Esophagus squamous epithelium (tissue), 5 donors: ENCODE data around the gene SLC34A1. TPM values are rescaled to one million over a fixed set of nuclear protein-coding genes. Genes with fewer than 3 reads are reported as not detected.

ENCODE experiments used
- DNase-seq: peaks from one replicate; lab custom pipeline; 2025; lab: John Stamatoyannopoulos, UW
- H3K27ac ChIP-seq, 4 donors: fragments of 200-600 bp; sonication (generic); one replicate each; pipeline ENCODE4 v1.5.1; 2016 to 2019; ENCODE audit warnings: mild to moderate bottlenecking in 1 of 4
- H3K27me3 ChIP-seq, 4 donors: fragments of 200-600 bp; sonication (generic); 1 replicate in 3 of 4; 2 replicates in 1 of 4; pipeline versions ENCODE4 v1.5.1 to v1.6.0; 2017 to 2021; ENCODE audit warnings: antibody characterized with exemption in 1 of 4
- H3K36me3 ChIP-seq, 3 donors: fragments of 200-600 bp; sonication (generic); one replicate each; pipeline ENCODE4 v1.5.1; 2016 to 2019
- H3K4me1 ChIP-seq, 3 donors: fragments of 200-600 bp; sonication (generic); one replicate each; pipeline ENCODE4 v1.5.1; 2017 to 2019
- H3K4me3 ChIP-seq, 4 donors: fragments of 200-600 bp; sonication (generic); 1 replicate in 3 of 4; 2 replicates in 1 of 4; pipeline ENCODE4 v1.5.1; 2016 to 2019; ENCODE audit warnings: mild to moderate bottlenecking in 2 of 4, moderate library complexity in 1 of 4
- H3K9me3 ChIP-seq, 3 donors: fragments of 200-600 bp; sonication (generic); one replicate each; pipeline ENCODE4 v1.5.1; 2016 to 2019
- POLR2A ChIP-seq, 4 donors: fragments of 450-650 bp; IDR thresholded peaks; one replicate each; pipeline ENCODE4 v1.6.1; 2017; ENCODE audit warnings: antibody characterized with exemption in 4 of 4, mild to moderate bottlenecking in 4 of 4, moderate library complexity in 3 of 4
- WGBS, 2 donors: methylation state at CpG; one replicate each; pipeline ENCODE4 v1.1.5; 2018; 5-methylcytosine and 5-hydroxymethylcytosine counted together
- intact Hi-C: fragments of 100-400 bp; cut with DNase I; formaldehyde crosslinking; loops from one replicate; pipeline ENCODE4 v1.15.0; 2022
- total RNA-seq, 4 donors: library from RNA; depleted of rRNA; stranded (reverse); fragments of >200 nt; gene quantifications; one replicate each; pipeline ENCODE4 v1.1.0, GENCODE V29; 2016
- TF ChIP-seq, protein P1 (sequence below), 6 experiments: fragments of 450-650 bp in 4 of 6; fragments of 200-600 bp in 2 of 6; sonication (generic) in 2 of 6; IDR thresholded peaks; one replicate each; pipeline ENCODE4 v1.5.1; 2016 to 2019; ENCODE audit warnings: antibody characterized with exemption in 6 of 6, mild to moderate bottlenecking in 4 of 6, moderate library complexity in 4 of 6
- donor health status: DM: yes; HTN: yes; CAD: no.

Gene SLC34A1
- total RNA-seq, 4 donors from 2014 or later, result 0.15 to 0.47 (median 0.25) TPM

DNA sequence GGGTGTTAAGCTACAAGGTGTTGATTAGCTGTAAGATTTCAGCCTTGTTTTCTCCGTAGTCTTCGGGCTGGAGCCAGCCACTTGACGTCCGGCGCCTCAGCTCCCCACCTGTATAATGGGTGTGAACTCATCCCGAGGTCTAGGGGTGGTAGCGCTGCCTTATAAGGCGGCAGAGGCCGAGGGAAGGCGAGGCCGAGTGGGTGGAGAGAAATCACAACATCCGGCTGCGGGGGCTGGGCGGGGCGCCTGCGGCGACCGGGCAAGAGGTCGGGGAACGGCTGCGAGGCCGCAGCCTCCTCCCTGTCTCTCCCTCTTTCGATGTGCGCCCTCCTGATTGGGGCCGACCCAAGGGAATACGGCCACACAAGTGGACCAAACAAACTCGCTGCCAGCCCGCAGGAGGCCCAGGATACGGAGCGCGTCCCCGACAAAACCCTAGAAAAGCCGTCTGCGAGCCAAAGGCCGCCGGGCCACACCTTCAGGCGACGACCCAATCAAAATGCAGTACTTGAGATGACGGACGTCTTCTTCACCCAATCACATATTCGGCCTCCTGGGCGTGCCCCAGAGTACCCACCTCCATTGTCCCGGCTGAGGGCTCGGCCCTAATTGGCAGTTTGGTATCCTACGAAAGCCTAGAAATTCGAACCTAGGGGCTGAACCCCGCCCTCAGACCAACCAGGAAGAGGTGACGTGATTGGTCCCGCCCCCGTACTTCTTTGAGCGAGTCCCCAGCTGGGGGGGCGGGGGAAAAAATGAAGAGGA is 41.7 kb downstream of the SLC34A1 start:
- H3K4me1 ChIP-seq, result peaks cover 42 to 50% (median 45%) of the 10 kb centered on the region in 3 donors
- DNase-seq, result peak; percentile 100
- WGBS, 2 donors, result 0 to 1% methylated on average over 5 to 25 of the region's 52 CpGs
- H3K27me3 ChIP-seq, result no peaks in the 10 kb centered on the region
- TF ChIP-seq POLR2A (IDR thresholded peaks at IDR 0.05), result peak in 3 of 4 donors; percentile 78 to 93 (median 86)
- TF ChIP-seq, protein P1, sequence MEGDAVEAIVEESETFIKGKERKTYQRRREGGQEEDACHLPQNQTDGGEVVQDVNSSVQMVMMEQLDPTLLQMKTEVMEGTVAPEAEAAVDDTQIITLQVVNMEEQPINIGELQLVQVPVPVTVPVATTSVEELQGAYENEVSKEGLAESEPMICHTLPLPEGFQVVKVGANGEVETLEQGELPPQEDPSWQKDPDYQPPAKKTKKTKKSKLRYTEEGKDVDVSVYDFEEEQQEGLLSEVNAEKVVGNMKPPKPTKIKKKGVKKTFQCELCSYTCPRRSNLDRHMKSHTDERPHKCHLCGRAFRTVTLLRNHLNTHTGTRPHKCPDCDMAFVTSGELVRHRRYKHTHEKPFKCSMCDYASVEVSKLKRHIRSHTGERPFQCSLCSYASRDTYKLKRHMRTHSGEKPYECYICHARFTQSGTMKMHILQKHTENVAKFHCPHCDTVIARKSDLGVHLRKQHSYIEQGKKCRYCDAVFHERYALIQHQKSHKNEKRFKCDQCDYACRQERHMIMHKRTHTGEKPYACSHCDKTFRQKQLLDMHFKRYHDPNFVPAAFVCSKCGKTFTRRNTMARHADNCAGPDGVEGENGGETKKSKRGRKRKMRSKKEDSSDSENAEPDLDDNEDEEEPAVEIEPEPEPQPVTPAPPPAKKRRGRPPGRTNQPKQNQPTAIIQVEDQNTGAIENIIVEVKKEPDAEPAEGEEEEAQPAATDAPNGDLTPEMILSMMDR (IDR thresholded peaks at IDR 0.05), result no peak
- H3K9me3 ChIP-seq, result no peaks in the 10 kb centered on the region
- H3K36me3 ChIP-seq, result peaks cover 0 to 4% (median 0%) of the 10 kb centered on the region in 3 donors
- peak overlapping the region; percentile 43 to 81 (median 58) for H3K4me3 ChIP-seq
- intact Hi-C loops, result no loop called here
- H3K27ac ChIP-seq, result peak overlapping the region; percentile 93 to 99 (median 96)

DNA sequence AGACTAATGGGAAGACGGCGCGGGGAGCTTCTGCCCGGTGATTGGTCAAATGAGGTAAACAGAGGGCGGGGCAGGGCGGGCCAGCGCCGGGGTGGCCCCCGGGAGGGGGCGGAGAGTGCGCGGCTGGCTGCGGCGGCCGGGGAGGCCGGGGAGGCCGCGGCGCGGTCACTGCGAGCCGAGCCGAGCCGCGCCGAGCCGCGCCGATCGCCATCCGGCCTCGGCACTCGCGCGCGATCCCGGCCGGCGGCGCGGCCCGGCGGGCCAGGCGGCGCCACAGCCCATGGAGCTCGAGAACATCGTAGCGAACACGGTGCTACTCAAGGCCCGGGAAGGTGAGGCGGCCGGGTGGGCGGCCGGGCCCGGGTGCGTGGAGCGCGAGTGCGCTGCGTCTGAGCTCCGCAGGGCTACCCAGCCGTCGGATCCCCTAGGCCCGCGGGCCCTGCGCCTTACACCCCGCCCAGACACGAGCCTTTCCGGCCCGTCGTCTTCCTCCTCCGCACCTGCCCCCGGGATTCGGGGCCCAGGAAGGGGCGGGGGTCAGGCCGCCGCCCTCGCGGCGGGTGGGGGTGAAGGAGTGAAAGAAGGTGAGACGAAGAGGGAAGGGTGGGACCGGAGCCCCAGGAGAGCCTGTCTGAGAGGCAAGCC is 42.5 kb downstream of the SLC34A1 start, which contains the start of gene GRK6:
GRK6 (plus strand) TSS at position 111 of the 645 bp plus-strand sequence; CDS start at position 281, 170 bp downstream.
- peak within 1 kb of the TSS; percentile 62 to 91 (median 77) for H3K4me3 ChIP-seq
- no peak for DNase-seq
- H3K4me1 ChIP-seq, result peaks cover 49 to 57% (median 52%) of the 10 kb centered on the region in 3 donors
- H3K9me3 ChIP-seq, result no peaks in the 10 kb centered on the region
- peaks cover 0 to 11% (median under 1%) of the 10 kb centered on the region in 3 donors for H3K36me3 ChIP-seq
- peak within 1 kb of the TSS; percentile 96 to 99 (median 98) for H3K27ac ChIP-seq
- TF ChIP-seq, protein P1 (IDR thresholded peaks at IDR 0.05), result no peak
- peak in 2 of 4 donors; percentile 36 to 52 for TF ChIP-seq POLR2A (IDR thresholded peaks at IDR 0.05)
- H3K27me3 ChIP-seq, result no peaks in the 10 kb centered on the region
- 0% methylated on average over 1 of the region's 82 CpGs for WGBS, 2 donors
- intact Hi-C loops, result no loop called here

DNA sequence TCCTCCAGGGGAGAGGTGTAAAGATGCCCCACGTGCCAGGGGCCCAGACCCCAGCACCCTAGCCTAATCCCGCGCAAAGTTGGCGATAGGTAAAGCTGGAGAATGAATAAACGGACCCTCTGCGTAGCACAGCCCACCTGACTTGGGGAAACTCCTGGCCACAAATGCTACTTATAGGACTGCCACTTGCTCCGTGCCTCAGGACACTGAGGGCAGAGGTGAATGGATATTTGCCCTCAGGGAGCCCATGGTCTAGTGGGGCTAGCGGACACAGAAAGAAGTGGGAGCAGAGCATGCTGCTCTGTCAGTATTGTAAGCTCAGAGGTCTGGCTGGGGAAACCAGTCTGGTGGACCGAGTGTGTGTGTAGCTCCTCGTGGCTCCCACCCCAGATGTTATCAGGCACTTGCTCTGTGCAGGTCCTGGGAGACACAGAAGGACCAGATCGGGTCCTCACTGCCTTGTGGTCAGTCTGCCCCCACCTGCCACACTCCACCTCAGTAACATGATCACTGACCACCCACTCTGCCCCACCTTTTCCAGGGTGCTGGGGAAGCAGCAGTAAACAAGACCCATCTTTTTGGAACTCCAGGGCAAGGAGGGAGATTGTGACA is 43.1 kb downstream of the SLC34A1 start:
- H3K4me3 ChIP-seq, result peak overlapping the region; percentile 62 to 91 (median 77)
- peaks cover 6 to 17% (median 7%) of the 10 kb centered on the region in 3 donors for H3K36me3 ChIP-seq
- H3K4me1 ChIP-seq, result peaks cover 56 to 64% (median 58%) of the 10 kb centered on the region in 3 donors
- intact Hi-C loops, result no loop called here
- 3 to 8% methylated on average over 9 to 10 of the region's 11 CpGs for WGBS, 2 donors
- no peaks in the 10 kb centered on the region for H3K27me3 ChIP-seq
- TF ChIP-seq, protein P1 (IDR thresholded peaks at IDR 0.05), result no peak
- no peak for TF ChIP-seq POLR2A (IDR thresholded peaks at IDR 0.05)
- H3K27ac ChIP-seq, result peak overlapping the region; percentile 94 to 99 (median 98)
- no peak for DNase-seq
- H3K9me3 ChIP-seq, result no peaks in the 10 kb centered on the region

DNA sequence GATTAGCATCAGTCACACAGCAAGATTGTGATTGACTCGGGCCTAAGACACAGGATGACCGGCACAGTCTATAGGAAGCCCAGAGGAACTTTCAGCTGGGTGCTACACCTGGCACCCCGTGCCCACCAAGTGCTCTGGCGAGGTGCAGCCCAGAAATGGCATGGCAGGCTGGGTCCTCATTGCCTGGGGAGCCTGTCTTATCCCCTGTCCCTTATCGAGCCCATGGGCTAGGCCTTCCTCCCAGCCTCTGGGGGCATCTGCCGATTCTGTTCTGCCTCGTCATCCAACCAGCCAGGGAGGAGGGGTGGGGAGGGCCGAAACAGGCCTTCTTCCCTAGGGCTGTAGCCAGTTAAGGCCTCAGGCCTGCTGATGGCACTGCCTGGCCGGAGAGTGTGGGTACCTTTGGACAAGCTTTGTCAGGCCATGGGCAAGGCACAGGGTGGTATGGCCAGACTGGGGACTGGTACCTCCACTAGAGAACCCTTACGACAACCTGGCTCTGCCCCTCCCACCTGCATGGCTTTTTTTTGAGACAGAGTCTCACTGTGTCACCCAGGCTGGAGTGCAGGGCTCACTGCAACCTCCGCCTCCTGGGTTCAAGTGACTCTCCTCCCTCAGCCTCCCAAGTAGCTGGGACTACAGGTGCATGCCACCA is 43.8 kb downstream of the SLC34A1 start:
- H3K9me3 ChIP-seq, result no peaks in the 10 kb centered on the region
- DNase-seq, result no peak
- H3K36me3 ChIP-seq, result peaks cover 13 to 24% (median 14%) of the 10 kb centered on the region in 3 donors
- H3K27ac ChIP-seq, result peak overlapping the region; percentile 94 to 99 (median 98)
- intact Hi-C loops, result no loop called here
- TF ChIP-seq POLR2A (IDR thresholded peaks at IDR 0.05), result no peak
- TF ChIP-seq, protein P1 (IDR thresholded peaks at IDR 0.05), result no peak
- H3K27me3 ChIP-seq, result no peaks in the 10 kb centered on the region
- peaks cover 58 to 71% (median 60%) of the 10 kb centered on the region in 3 donors for H3K4me1 ChIP-seq
- WGBS, 2 donors, result 40 to 49% methylated on average over 7 to 8 of the region's 11 CpGs
- peak overlapping the region; percentile 62 to 91 (median 77) for H3K4me3 ChIP-seq
